Measurements from ENCODE around the gene ACE.

The ACE gene

GRCh38 chr17:63497708-63498483 lies 21.0 kb downstream of the ACE start:
- no peak for DNase-seq (ENCODE audit: low spot score)
- Histone ChIP-seq H3K4me3 (no peak overlapping the region), H3K27ac (no peak overlapping the region)
- no peak for TF ChIP-seq CTCF (IDR thresholded peaks at IDR 0.05)

DNA sequence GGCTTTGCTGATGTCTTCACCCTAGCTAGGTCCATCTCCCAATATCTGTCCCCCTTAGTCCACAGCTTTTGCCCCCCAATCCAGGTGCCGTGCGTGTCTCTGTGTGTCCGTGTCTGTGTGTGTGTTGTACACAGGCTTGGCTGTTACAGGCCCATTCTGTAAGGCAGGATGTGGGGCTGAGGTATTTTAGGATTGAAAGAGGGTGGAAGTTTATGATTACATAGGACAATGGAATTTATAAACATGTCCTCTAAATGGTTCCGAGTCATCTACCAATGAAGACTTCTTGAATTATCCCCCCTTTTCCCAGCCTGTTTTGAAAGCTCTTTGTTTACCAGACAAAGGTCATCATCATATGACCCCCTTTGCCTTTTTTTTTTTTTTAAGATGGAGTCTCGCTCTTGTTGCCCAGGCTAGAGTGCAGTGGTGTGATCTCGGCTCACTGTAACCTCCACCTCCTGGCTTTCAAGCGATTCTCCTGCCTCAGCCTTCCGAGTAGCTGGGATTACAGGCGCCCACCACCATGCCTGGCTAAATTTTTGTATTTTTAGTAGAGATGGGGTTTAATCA lies 21.9 kb downstream of the ACE start:
- DNase-seq (ENCODE audit: low spot score), result no peak
- H3K27ac ChIP-seq, result no peak overlapping the region
- no peak for TF ChIP-seq CTCF (IDR thresholded peaks at IDR 0.05)
- no peak overlapping the region for H3K4me3 ChIP-seq

- TF ChIP-seq CTCF (IDR thresholded peaks at IDR 0.05), result no peak
- no peak overlapping the region for H3K4me3 ChIP-seq
- no peak for DNase-seq (ENCODE audit: low spot score)
These were observed 23.9 kb downstream of the ACE start for GRCh38 chr17:63500543-63501390.

DNA sequence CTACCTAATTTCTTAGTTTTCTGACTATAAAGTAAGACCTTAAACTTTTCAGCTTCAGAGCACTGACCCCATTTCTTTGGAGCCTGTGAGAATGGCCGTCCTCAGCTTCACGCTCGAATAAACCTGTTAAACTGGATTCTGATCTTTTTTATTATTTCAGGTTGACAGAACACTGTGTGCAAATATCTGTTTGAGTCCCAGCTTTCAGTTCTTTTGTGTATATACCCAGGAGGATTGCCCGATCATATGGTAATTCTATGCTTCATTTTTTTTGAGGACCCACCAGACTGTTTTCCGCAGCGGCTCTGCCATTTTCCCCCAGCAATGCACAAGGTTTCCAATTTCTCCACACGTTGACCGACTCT lies 26.5 kb downstream of the ACE start:
- DNase-seq (ENCODE audit: low spot score), result no peak
- TF ChIP-seq CTCF (IDR thresholded peaks at IDR 0.05), result no peak
- no peak overlapping the region for H3K27ac ChIP-seq

More at GRCh38 chr17:63500543-63501390, 23.9 kb downstream of the ACE start:
- no peak overlapping the region for H3K27ac ChIP-seq

DNA sequence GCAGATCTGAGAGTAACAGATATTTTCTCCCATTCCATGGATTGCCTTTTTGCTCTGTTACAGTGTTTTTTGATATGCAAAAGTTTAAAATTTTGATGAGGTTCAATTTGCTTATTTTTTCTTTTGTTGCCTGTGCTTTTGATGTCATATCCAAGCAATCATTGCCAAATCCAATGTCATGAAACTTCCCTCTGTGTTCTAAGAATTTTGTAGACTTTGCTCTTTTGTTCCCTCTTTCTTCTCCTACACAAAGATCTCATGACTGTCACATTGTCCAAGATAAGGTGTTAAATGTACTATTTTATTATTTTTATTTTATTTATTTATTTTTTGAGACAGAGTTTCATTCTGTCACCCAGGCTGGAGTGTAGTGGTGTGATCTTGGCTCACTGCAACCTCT lies 27.4 kb downstream of the ACE start:
- H3K4me3 ChIP-seq, result no peak overlapping the region
- TF ChIP-seq CTCF (IDR thresholded peaks at IDR 0.05), result no peak
- no peak for DNase-seq (ENCODE audit: low spot score)
- H3K27ac ChIP-seq, result no peak overlapping the region

More for the DNA sequence above, 26.5 kb downstream of the ACE start:
- no peak overlapping the region for H3K4me3 ChIP-seq

GRCh38 chr17:63505341-63505740 lies 28.5 kb downstream of the ACE start:
- no peak for DNase-seq (ENCODE audit: low spot score)
- no peak overlapping the region for H3K27ac ChIP-seq

More at GRCh38 chr17:63505341-63505740, 28.5 kb downstream of the ACE start:
- TF ChIP-seq CTCF (IDR thresholded peaks at IDR 0.05), result no peak
- no peak overlapping the region for H3K4me3 ChIP-seq

Measured in coronary artery (tissue), 2 donors.